GM18498 (cell line): ENCODE measurements around the gene PRR5.
"Not testable (repeated sequence)": the region's sequence is repeated elsewhere in the genome, so short reads cannot be mapped to it uniquely, and the experiment has no call there.

Experiments
- ATAC-seq: cut with Tn5 transposase; IDR thresholded peaks from one replicate; pipeline ENCODE4 v1.9.1; 2021; ENCODE audit warnings: mild to moderate bottlenecking, moderate library complexity; ENCODE audit not compliant: unreplicated experiment

The PRR5 gene

GRCh38 chr22:44672632-44673031 is 29.4 kb upstream of the PRR5 start:
- ATAC-seq = no peak

DNA sequence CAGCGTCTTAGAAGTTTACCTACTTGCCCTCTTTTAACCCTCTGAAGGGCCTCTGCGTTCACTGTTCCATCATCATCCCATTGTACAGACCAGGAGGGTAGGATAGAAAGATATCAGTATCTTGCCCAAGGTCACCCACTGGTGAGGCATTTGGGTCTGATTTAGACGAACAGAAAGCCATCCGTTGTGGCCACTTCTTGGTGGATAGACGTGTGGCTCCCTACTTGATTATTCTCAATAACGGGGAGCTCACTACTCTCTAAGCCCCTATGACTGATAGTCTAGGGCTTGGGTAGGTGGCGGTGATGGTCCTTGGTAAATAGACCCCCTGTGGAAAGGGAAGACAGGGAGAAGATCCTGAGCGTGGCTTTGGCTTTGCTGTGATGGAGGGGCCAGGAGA is 28.6 kb upstream of the PRR5 start:
- no peak for ATAC-seq

DNA sequence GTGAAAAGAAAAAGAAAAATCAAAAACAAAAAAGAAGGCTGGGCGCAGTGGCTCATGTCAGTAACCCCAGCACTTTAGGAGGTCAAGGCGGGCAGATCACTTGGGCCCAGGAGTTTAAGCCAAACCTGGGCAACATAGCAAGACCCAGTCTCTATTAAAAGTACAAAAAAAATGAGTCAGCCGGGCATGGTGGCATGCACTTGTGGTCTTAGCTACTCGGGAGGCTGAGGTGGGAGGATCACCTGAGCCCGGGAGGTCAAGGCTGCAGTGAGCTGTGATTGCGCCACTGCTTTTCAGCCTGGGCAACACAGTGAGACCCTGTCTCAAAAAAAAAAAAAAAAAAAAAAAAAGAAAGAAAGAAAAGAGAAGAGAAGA is 26.0 kb upstream of the PRR5 start:
- ATAC-seq = not testable (repeated sequence)

DNA sequence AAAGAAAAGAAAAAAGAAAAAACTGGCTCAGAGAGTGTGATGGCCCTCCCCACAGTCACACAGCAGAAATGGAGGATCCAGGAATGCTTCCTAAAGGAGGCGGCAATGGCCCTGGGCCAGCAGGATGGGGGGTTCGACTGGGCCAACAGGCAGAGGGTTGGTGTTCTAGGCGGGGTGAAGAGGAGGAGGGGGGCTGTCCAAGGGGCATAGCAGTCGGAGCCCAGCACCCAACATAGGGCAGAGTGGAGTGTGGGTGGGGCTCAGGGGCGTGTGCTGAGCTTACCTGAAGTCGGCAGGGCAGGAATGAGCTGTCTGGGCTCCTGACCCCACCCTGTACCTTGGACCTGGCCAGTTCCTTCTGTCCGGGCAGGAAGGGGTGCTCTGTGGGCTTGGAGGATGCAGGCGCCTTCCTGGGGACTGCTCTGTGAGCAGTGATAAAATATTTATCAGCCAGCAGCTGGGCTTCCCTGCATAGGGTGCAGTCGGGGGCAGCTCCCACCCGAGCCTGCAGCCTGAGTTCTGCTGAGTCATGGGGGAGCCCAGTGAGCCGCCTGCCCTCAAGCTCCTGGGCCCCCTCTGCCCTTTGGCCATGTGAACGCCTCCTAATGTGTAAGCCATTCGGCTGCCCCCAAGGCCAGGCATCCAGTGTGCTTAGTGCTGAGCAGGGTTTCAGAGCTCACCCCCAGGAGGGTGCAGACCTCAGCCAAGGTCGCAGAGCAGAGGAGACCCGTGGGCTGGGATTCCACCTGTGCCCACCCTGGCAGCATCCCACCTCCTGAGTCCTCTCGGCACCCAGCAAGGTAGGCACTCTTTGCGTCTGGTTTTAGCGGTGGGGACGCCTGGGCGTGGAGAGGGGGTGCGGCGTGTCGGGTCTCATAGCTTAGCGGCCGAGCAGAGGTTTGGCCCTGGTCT is 25.3 kb upstream of the PRR5 start:
- no peak for ATAC-seq

DNA sequence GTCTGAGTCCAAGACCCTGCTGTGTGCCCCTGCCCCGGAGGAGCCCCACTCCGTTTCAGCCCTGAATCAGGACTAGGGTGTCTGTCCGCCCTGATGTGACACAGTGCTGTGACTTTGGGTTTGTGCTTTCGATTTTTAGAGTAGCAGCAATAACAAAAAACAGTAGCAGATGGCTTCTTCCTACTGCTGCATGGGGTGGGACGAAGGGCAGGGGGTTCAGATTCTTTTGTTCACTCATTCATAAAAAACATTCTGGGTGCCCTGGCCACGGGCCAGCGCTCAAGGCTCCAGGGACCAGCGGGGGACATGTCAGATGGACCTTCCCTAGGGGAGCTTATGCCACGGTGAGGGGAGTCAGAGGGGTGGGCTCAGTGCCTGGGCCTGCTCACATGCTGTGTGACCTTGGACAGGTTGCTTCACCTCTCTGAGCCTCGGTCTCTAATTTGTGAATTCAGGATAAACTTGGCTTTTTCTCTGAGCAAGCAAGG is 24.6 kb upstream of the PRR5 start:
- ATAC-seq = no peak

- no peak for ATAC-seq
These were observed 24.0 kb upstream of the PRR5 start for GRCh38 chr22:44677871-44678555.

GRCh38 chr22:44678556-44679305 is 23.3 kb upstream of the PRR5 start:
- ATAC-seq = no peak

- ATAC-seq = not testable (repeated sequence)
These were observed 22.7 kb upstream of the PRR5 start for GRCh38 chr22:44679306-44679647.

DNA sequence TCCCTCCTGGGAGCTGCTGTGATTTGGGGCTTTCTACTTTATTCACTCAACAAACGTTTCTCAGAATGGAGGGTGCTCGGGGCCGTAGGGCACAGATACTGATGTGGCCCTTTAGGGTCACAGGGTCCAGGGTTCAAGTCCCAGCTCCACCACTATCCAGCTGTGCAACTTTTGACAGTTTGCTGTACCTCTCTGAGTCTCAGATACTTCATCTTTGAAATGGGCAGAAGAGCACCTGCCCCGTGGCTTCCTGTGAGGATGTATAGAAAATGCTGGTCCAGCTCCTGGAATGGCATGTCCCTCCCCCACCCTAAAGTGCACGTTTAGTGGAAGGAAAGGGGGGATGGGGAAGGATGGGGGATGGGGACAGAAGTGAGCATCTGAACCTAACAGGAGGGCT is 21.9 kb upstream of the PRR5 start:
- ATAC-seq = no peak

GRCh38 chr22:44680481-44680894 is 21.5 kb upstream of the PRR5 start:
- ATAC-seq = no peak

DNA sequence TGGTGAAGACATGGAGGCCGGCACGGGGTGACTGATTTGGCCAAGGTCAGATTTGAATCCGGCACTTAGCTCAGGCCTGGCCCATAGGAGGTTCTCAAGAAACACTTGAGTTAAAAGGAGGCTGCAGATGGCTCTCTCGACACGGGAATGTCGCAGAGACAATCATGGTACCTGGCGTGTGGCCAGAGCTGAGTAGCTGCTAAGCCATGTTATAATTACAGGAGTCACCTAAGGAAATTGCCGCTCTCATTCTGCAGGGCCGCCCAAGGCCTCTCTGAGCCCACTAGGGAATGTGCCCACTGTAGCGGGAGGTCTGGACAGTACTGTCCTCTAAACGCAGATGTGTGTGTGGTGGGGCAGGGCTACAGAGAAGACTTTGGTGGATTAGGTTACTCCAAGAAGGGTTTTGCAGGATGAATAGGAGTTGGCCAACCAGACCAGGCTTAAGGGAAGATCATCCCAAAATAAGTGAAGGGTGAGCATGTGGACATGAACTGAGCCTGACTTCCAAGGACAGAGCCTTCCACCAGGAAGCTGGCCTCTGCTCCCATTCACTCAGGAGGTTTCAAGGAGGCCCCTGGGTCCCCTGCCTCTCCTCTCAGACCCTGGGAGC is 19.3 kb upstream of the PRR5 start:
- no peak for ATAC-seq

GRCh38 chr22:44683237-44683636 is 18.8 kb upstream of the PRR5 start:
- no peak for ATAC-seq

DNA sequence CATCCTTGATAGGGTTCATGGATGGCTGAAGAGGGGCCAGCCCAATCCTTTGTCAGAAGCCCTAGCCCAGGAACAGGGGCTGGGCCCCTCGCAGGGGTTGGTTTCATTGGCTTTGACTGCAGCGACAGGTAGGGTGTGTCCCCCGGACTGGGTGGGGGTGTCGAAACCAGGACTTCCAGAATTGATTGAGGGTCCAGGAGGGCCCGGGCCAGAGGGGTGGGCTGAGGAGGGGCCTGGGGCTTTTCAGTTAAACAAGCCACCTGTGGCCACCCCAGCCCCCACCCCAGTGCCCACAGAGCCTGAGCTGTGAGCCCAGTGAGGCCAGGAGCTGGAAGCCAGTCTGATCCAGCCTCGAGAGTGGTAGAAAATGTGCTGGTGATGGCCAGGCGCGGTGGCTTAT is 18.1 kb upstream of the PRR5 start:
- ATAC-seq = no peak

DNA sequence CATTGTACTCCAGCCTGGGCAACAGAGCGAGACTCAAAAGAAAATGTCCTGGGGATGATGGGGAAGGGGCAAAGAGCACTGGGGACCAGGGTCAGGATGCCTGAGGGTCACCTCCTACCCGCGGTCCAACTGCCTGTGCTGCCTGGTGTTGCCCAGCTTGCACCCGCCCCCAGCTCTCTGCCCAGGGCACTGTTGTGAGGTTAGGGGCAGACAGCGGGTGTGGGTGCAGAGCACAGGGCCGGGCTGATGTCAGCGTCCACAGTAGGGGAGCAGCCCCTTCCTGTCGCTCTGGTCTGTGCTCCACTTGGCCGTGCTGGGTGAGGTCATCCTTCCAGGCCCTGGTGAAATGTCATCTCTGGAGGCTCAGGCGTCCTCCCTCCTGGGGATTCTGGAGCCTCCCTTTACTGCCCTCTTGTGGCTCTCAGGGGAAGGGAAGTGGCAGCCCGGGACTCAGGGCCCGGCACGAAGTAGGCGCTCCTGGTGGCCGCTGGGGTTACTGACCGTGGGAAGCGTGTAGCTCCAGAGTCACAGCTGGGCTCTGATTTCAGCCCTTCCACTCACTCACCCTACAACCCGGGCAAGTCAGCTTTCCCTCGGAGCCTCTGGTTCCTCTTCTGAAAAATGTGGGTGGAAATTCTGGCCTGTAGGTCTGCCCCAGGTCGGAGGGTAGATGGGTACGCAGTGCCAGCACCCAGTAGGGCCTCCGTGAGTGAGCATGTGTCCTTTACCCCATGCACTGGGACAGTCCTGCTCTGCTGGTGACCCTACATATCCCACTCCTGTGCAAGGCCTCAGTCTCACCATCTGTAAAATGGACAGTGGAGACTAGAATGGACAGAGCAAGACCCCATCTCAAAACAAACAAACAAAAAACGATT is 17.3 kb upstream of the PRR5 start:
- ATAC-seq = peak; percentile 59

GRCh38 chr22:44685384-44686056 is 16.5 kb upstream of the PRR5 start:
- ATAC-seq = peak; percentile 58

- ATAC-seq = no peak
These were observed 15.0 kb upstream of the PRR5 start for GRCh38 chr22:44686873-44687600.

- ATAC-seq = no peak
These were observed 12.8 kb upstream of the PRR5 start for GRCh38 chr22:44689173-44689572.

- ATAC-seq = no peak
These were observed 12.0 kb upstream of the PRR5 start for GRCh38 chr22:44689915-44690524.
